K562 (cell line): ENCODE results near the gene PPIL6. TPM values are rescaled to one million over a fixed set of nuclear protein-coding genes. Genes with fewer than 3 reads are reported as not detected.
A peak's percentile ranks its signal among the peaks of the same experiment; 100 is the strongest.

ENCODE experiments used
- CBFA2T2 ChIP-seq: fragments of 450-650 bp; conservative IDR thresholded peaks from 2 replicates; pipeline ENCODE4 v1.6.1; 2017; ENCODE audit warnings: mild to moderate bottlenecking
- CCNT2 ChIP-seq: IDR thresholded peaks from 2 replicates; pipeline ENCODE4 v1.6.1; 2011; ENCODE audit warnings: borderline replicate concordance, low read depth, mild to moderate bottlenecking, moderate library complexity, mixed read lengths, low read length; ENCODE audit not compliant: insufficient read length; ENCODE audit errors: extremely low read depth
- HBP1 ChIP-seq: fragments of 450-650 bp; formaldehyde crosslinking; IDR thresholded peaks from 2 replicates; pipeline ENCODE4 v1.4.0; 2022; ENCODE audit warnings: missing genetic modification characterization
- KDM4B ChIP-seq, 2 experiments: fragments of 450-650 bp in 1 of 2; sonication (generic) in 1 of 2; IDR thresholded peaks; 2 replicates each; pipeline ENCODE4 v1.6.1; 2016 to 2017; ENCODE audit warnings: borderline replicate concordance in 2 of 2, antibody characterized with exemption in 1 of 2, low read depth in 1 of 2, mild to moderate bottlenecking in 1 of 2
- KLF16 ChIP-seq: IDR thresholded peaks from 2 replicates; pipeline ENCODE4 v1.6.1; 2016; ENCODE audit warnings: antibody characterized with exemption
- RNF219 ChIP-seq: fragments of 250-450 bp; sonication (Bioruptor Pico); IDR thresholded peaks from 2 replicates; pipeline ENCODE4 v1.5.0; 2022; ENCODE audit warnings: mild to moderate bottlenecking
- TBP ChIP-seq: optimal IDR thresholded peaks from 2 replicates; pipeline ENCODE3; 2011; ENCODE audit warnings: low read depth, low read length, improper control_type of control experiment
- WHSC1 ChIP-seq: IDR thresholded peaks from one replicate; pipeline ENCODE4 v1.6.1; 2012; ENCODE audit warnings: low read length, control low read depth, inconsistent platforms
- ZHX1 ChIP-seq: fragments of 150-350 bp; conservative IDR thresholded peaks from 2 replicates; pipeline ENCODE4 v1.6.1; 2014; ENCODE audit warnings: low read length
- ZNF134 ChIP-seq: fragments of 250-450 bp; sonication (Bioruptor Pico); conservative IDR thresholded peaks from 2 replicates; pipeline ENCODE4 v1.4.0; 2020
- ZNF212 ChIP-seq: fragments of 450-650 bp; formaldehyde crosslinking; IDR thresholded peaks from 2 replicates; pipeline ENCODE4 v1.4.0; 2020; ENCODE audit warnings: mild to moderate bottlenecking
- ZNF407 ChIP-seq: fragments of 450-650 bp; IDR thresholded peaks from 2 replicates; pipeline ENCODE4 v1.6.1; 2016; ENCODE audit warnings: low read depth
- polyA plus RNA-seq, 8 experiments: library from polyadenylated mRNA; depleted of rRNA in 4 of 8; stranded (reverse) in 5 of 8; unstranded in 3 of 8; fragments of >200 nt; fragmentation: Nextera tagmentation in 2 of 8; fragmentation: Illumina TruSeq in 1 of 8; extraction: Ambion mirVana in 2 of 8; extraction: Trizol in 1 of 8; gene quantifications; 2 replicates each; pipeline versions ENCODE4 v1.2.1 to v1.2.3, GENCODE V29; 2011 to 2014; ENCODE audit warnings: inconsistent platforms in 1 of 8, missing spikeins in 1 of 8
- total RNA-seq, 7 experiments: library from RNA; depleted of rRNA in 6 of 7; stranded (reverse); fragments of >200 nt in 6 of 7; fragmentation: Illumina TruSeq in 2 of 7; extraction: Trizol in 2 of 7; gene quantifications; 2 replicates each; pipeline versions ENCODE4 v1.2.1 to v1.2.3, GENCODE V29; 2011 to 2021; ENCODE audit warnings: low replicate concordance in 1 of 7

The PPIL6 gene
- total and polyA plus RNA-seq, 9 of the 15 experiments (the other 6 are each of a cell fraction or from before 2014, with no cell fraction given) = 0.03 to 0.98 (median 0.41) TPM; not detected in 1

- no peak for TF ChIP-seq RNF219 (CRISPR knock-in tag)
- no peak for TF ChIP-seq HBP1
- peak; percentile 86 for TF ChIP-seq CCNT2
- no peak for TF ChIP-seq ZNF134 (CRISPR knock-in tag)
- TF ChIP-seq KDM4B (IDR thresholded peaks at IDR 0.05; ENCODE audit: borderline replicate concordance in 2 of 2, low read depth in 1 of 2) = peak in 1 of 2 experiments; percentile 6; a peak in 1 of 4 replicates
- no peak for TF ChIP-seq ZNF212 (CRISPR knock-in tag)
- TF ChIP-seq ZHX1 = no peak
- no peak for TF ChIP-seq CBFA2T2
- TF ChIP-seq KLF16 = no peak
- TF ChIP-seq ZNF407 = no peak
- TF ChIP-seq WHSC1 = no peak
- TF ChIP-seq TBP = peak; percentile 67
Observed at GRCh38 chr6:109440331-109441068, at the start of gene PPIL6, which contains the start of gene SMPD2 (continued).
